GM12878 (cell line): ENCODE measurements around the gene ATL2. TPM values are rescaled to one million over a fixed set of nuclear protein-coding genes. Genes with fewer than 3 reads are reported as not detected.

Source experiments
- ATAC-seq: fragments of 200-7000 bp; cut with Tn5 transposase; 3 replicates; pipeline ENCODE4 v1.9.1; 2020; ENCODE audit warnings: mild to moderate bottlenecking, moderate library complexity
- BruUV-seq: library from RNA; stranded (reverse); fragments of 400-500 nt; replicated peaks from 2 replicates; lab custom pipeline; 2021; lab: Mats Ljungman, UMichigan
- CTCF ChIA-PET: fragments of 300-600 bp; sonication (Branson Sonifier 250); formaldehyde crosslinking; extraction: SDS; loops from one replicate; lab custom pipeline; 2021; ENCODE audit warnings: inconsistent platforms; lab: Yijun Ruan, JAX
- POLR2A ChIA-PET: fragments of 350-600 bp; formaldehyde crosslinking; extraction: SDS; loops from one replicate; lab custom pipeline; 2021; ENCODE audit warnings: inconsistent platforms; lab: Charles Lee
- RAD21 ChIA-PET: fragments of 300-600 bp; sonication (Branson Sonifier 250); formaldehyde crosslinking; loops from one replicate; lab custom pipeline; 2023; ENCODE audit warnings: antibody characterized with exemption; ENCODE audit not compliant: unreplicated experiment; lab: Charles Lee
- SMC1A ChIA-PET: fragments of 300-600 bp; sonication (Branson Sonifier 250); formaldehyde crosslinking; loops from one replicate; lab custom pipeline; 2023; ENCODE audit not compliant: unreplicated experiment, uncharacterized antibody; lab: Charles Lee
- DNase-seq: peaks from one replicate; pipeline ENCODE4 v3.0.0-alpha.2; 2011; ENCODE audit warnings: low read depth, low spot score
- FAIRE-seq: peaks from 3 replicates; lab custom pipeline; 2011; peaks lifted over from hg19 to GRCh38; lab: Jason Lieb, UNC
- H2AFZ ChIP-seq: 2 replicates; pipeline ENCODE4 v1.6.0; 2011; ENCODE audit warnings: low read depth, low read length, control low read depth; ENCODE audit not compliant: control insufficient read depth
- H3K27ac ChIP-seq: 2 replicates; pipeline ENCODE4 v1.5.1; 2011; ENCODE audit warnings: control low read depth; ENCODE audit not compliant: control insufficient read depth, insufficient read depth
- H3K27me3 ChIP-seq, 2 experiments: replicated peaks in 1 of 2; 2 replicates each; pipeline versions ENCODE4 v1.6.0 to v1.6.1; 2011; ENCODE audit warnings: low read length in 1 of 2; ENCODE audit not compliant: control insufficient read depth in 2 of 2, insufficient read depth in 2 of 2
- H3K36me3 ChIP-seq, 2 experiments: 2 replicates each; pipeline ENCODE4 v1.5.1; 2011; ENCODE audit warnings: low read length in 1 of 2; ENCODE audit not compliant: control insufficient read depth in 2 of 2, insufficient read depth in 2 of 2
- H3K4me1 ChIP-seq: 2 replicates; pipeline ENCODE4 v1.6.1; 2011; ENCODE audit warnings: mild to moderate bottlenecking, low read length, moderate library complexity, mixed read lengths; ENCODE audit not compliant: control insufficient read depth, insufficient read depth
- H3K4me2 ChIP-seq: 2 replicates; pipeline ENCODE4 v1.6.0; 2011; ENCODE audit warnings: control low read depth; ENCODE audit not compliant: control insufficient read depth, insufficient read depth
- H3K4me3 ChIP-seq: fragments of 200-600 bp; sonication (generic); 2 replicates; pipeline ENCODE4 v1.5.1; 2016
- H3K79me2 ChIP-seq: 2 replicates; pipeline ENCODE4 v1.6.0; 2011; ENCODE audit warnings: low read length; ENCODE audit not compliant: control insufficient read depth, insufficient read depth
- H3K9ac ChIP-seq: 2 replicates; pipeline ENCODE4 v1.8.0; 2011; ENCODE audit warnings: low read length, control low read depth, mixed read lengths; ENCODE audit not compliant: control insufficient read depth, insufficient read depth
- H3K9me3 ChIP-seq: replicated peaks from 3 replicates; pipeline ENCODE4 v1.5.1; 2011; ENCODE audit warnings: mild to moderate bottlenecking, low read length; ENCODE audit not compliant: control insufficient read depth, insufficient read depth
- H4K20me1 ChIP-seq: 2 replicates; pipeline ENCODE4 v1.6.0; 2011; ENCODE audit not compliant: control insufficient read depth, insufficient read depth
- PKNOX1 ChIP-seq: fragments of 450-650 bp; IDR thresholded peaks from 2 replicates; pipeline ENCODE4 v1.6.1; 2016; ENCODE audit warnings: mild to moderate bottlenecking
- WGBS: methylation state at CpG from one replicate; pipeline ENCODE4 v1.1.6; 2016; ENCODE audit warnings: low lambda C conversion rate; ENCODE audit not compliant: insufficient replicate concordance, insufficient coverage; ENCODE audit errors: missing lambda C conversion rate; 5-methylcytosine and 5-hydroxymethylcytosine counted together
- in situ Hi-C: fragments of 300-500 bp; cut with MboI; formaldehyde crosslinking; loops from 9 replicates; pipeline ENCODE4 v1.14.3; 2018; ENCODE audit warnings: mixed read lengths
- intact Hi-C: fragments of 100-400 bp; cut with micrococcal nuclease; formaldehyde crosslinking; loops from one replicate; pipeline ENCODE4 v1.14.2; 2022; ENCODE audit not compliant: unreplicated experiment
- polyA plus RNA-seq, 11 experiments: library from polyadenylated mRNA; depleted of rRNA in 4 of 11; unstranded in 6 of 11; stranded (reverse) in 5 of 11; fragments of >200 nt; fragmentation: Nextera tagmentation in 4 of 11; fragmentation: Illumina TruSeq in 1 of 11; extraction: Ambion mirVana in 4 of 11; extraction: Trizol in 1 of 11; gene quantifications; 1 replicate in 1 of 11; 2 replicates in 10 of 11; pipeline versions ENCODE4 v1.2.1 to v1.2.3, GENCODE V29; 2011 to 2016; ENCODE audit warnings: inconsistent platforms in 2 of 11, missing spikeins in 2 of 11, low read depth in 1 of 11
- total RNA-seq, 4 experiments: library from RNA; depleted of rRNA in 3 of 4; stranded (reverse); fragments of >200 nt in 3 of 4; fragmentation: Illumina TruSeq in 1 of 4; extraction: Trizol in 1 of 4; gene quantifications; 2 replicates each; pipeline versions ENCODE4 v1.2.1 to v1.2.3, GENCODE V29; 2013 to 2021
- TF ChIP-seq, protein P1 (sequence below): IDR thresholded peaks from 2 replicates; pipeline ENCODE4 v1.6.1; 2012; ENCODE audit warnings: mild to moderate bottlenecking, low read depth, low read length

The ATL2 gene
- total and polyA plus RNA-seq, 10 of the 15 experiments (the other 5 are each of a cell fraction or from before 2014, with no cell fraction given), result 8.6 to 51.5 (median 41.8) TPM

- DNase-seq (no peak), FAIRE-seq (no peak), ATAC-seq (no peak)
- in situ Hi-C loops (no loop called here), intact Hi-C loops (no loop called here)
- ChIA-PET SMC1A (interaction anchor here (1.5 kb wide), 1 partner anchor 15 kb away, joined by 4 read pairs; no protein-coding TSS in a partner anchor), CTCF (no interaction called here), POLR2A (no interaction called here), RAD21 (no interaction called here)
- no peak for TF ChIP-seq PKNOX1
- TF ChIP-seq, protein P1, sequence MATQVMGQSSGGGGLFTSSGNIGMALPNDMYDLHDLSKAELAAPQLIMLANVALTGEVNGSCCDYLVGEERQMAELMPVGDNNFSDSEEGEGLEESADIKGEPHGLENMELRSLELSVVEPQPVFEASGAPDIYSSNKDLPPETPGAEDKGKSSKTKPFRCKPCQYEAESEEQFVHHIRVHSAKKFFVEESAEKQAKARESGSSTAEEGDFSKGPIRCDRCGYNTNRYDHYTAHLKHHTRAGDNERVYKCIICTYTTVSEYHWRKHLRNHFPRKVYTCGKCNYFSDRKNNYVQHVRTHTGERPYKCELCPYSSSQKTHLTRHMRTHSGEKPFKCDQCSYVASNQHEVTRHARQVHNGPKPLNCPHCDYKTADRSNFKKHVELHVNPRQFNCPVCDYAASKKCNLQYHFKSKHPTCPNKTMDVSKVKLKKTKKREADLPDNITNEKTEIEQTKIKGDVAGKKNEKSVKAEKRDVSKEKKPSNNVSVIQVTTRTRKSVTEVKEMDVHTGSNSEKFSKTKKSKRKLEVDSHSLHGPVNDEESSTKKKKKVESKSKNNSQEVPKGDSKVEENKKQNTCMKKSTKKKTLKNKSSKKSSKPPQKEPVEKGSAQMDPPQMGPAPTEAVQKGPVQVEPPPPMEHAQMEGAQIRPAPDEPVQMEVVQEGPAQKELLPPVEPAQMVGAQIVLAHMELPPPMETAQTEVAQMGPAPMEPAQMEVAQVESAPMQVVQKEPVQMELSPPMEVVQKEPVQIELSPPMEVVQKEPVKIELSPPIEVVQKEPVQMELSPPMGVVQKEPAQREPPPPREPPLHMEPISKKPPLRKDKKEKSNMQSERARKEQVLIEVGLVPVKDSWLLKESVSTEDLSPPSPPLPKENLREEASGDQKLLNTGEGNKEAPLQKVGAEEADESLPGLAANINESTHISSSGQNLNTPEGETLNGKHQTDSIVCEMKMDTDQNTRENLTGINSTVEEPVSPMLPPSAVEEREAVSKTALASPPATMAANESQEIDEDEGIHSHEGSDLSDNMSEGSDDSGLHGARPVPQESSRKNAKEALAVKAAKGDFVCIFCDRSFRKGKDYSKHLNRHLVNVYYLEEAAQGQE, result no peak
- Histone ChIP-seq H3K9ac (no peak overlapping the region), H3K27me3 (no peaks in the 10 kb centered on the region), H3K4me3 (no peak overlapping the region), H2AFZ (no peak overlapping the region), H3K4me1 (no peaks in the 10 kb centered on the region), H3K27ac (no peak overlapping the region), H3K79me2 (no peaks in the 10 kb centered on the region), H4K20me1 (no peaks in the 10 kb centered on the region), H3K4me2 (no peak overlapping the region), H3K9me3 (no peaks in the 10 kb centered on the region), H3K36me3 (no peaks in the 10 kb centered on the region)
- BruUV-seq, result no TSS peak
- 32% methylated on average over 4 of the region's 4 CpGs for WGBS
Measured at GRCh38 chr2:38248255-38248654, 128.8 kb downstream of the ATL2 start.
